Measurements from ENCODE around the gene PIEZO2. TPM values are rescaled to one million over a fixed set of nuclear protein-coding genes. Genes with fewer than 3 reads are reported as not detected.

PIEZO2 gene
- total RNA-seq, 1 experiment from 2014 or later, result 0.11 TPM

DNA sequence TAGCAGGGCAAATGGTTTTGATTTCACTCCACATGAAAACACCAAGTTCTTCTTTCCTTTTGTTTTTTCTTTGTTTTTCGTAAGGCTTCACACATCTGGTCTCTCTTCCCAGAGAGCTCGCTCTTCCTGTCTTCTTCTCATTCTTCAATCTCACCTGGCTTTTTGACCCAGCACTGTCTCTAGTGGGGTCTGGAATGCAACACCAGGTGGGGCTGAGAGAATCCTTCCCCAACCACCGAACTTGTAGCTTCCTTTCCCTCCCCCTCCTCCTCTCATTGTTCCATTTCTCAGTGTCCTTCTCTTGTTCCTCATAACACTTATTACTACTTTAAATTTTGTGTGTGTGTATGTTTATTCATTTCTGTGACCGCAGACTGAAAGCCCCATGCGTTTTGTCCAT lies 13.5 kb upstream of the PIEZO2 start:
- no peak overlapping the region for H3K4me3 Mint-ChIP-seq (ENCODE audit: unreplicated experiment)
- Histone ChIP-seq H3K4me3 (ENCODE audit: low read depth, low read length) (no peak overlapping the region), H3K27me3 (replicated peaks; ENCODE audit: control insufficient read depth, insufficient read depth, low read length) (no peaks in the 10 kb centered on the region), H3K9me3 (no peaks in the 10 kb centered on the region), H3K4me1 (no peaks in the 10 kb centered on the region), H3K36me3 (ENCODE audit: control insufficient read depth, insufficient read depth, low read length) (no peaks in the 10 kb centered on the region)
- H3K9me3 Mint-ChIP-seq (ENCODE audit: unreplicated experiment), result peaks cover 12% of the 10 kb centered on the region
- no TSS peak for BruUV-seq (replicated peaks)
- no peaks in the 10 kb centered on the region for H3K36me3 Mint-ChIP-seq (ENCODE audit: insufficient read depth, unreplicated experiment)
- H3K27ac Mint-ChIP-seq (ENCODE audit: unreplicated experiment), result no peak overlapping the region
- no peaks in the 10 kb centered on the region for H3K4me1 Mint-ChIP-seq (ENCODE audit: low read depth, unreplicated experiment)
- CTCF ChIA-PET, result interaction anchor here (0.8 kb wide), 1 partner anchor 390 kb away, joined by 3 read pairs; no protein-coding TSS in a partner anchor
- POLR2A ChIA-PET, result no interaction called here
- intact Hi-C loops (cut with micrococcal nuclease; ENCODE audit: unreplicated experiment), result no loop called here
- no peak for DNase-seq
- TF ChIP-seq, protein P1, sequence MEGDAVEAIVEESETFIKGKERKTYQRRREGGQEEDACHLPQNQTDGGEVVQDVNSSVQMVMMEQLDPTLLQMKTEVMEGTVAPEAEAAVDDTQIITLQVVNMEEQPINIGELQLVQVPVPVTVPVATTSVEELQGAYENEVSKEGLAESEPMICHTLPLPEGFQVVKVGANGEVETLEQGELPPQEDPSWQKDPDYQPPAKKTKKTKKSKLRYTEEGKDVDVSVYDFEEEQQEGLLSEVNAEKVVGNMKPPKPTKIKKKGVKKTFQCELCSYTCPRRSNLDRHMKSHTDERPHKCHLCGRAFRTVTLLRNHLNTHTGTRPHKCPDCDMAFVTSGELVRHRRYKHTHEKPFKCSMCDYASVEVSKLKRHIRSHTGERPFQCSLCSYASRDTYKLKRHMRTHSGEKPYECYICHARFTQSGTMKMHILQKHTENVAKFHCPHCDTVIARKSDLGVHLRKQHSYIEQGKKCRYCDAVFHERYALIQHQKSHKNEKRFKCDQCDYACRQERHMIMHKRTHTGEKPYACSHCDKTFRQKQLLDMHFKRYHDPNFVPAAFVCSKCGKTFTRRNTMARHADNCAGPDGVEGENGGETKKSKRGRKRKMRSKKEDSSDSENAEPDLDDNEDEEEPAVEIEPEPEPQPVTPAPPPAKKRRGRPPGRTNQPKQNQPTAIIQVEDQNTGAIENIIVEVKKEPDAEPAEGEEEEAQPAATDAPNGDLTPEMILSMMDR (IDR thresholded peaks at IDR 0.05; ENCODE audit: insufficient read depth in 1 of 2, low read depth in 1 of 2, low read length in 1 of 2, severe bottlenecking in 1 of 2, unreplicated experiment in 1 of 2), result no peak
- peaks cover 3% of the 10 kb centered on the region for H3K27me3 Mint-ChIP-seq (ENCODE audit: insufficient read depth, unreplicated experiment)

DNA sequence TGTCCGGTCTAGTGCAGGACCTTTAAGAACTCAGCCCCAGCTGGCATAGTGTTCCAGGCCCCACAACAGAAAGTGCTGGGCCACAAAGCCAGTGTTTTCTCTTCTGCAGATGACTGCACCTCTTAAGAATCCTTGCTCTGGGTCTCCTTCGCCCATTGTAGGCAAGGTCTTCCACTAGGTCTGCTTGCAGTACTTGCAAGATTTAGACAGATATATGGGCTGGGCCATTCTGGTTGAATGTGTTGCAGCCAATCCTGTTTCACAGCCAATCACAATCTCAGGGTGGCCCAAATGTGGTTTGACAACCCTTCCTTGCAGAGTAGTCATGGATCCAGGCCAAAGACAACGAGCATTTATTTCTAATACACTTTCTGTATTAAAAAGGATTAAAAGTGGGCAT lies 13.1 kb upstream of the PIEZO2 start:
- Mint-ChIP-seq H3K27me3 (ENCODE audit: insufficient read depth, unreplicated experiment) (no peaks in the 10 kb centered on the region), H3K9me3 (ENCODE audit: unreplicated experiment) (peaks cover 12% of the 10 kb centered on the region), H3K4me1 (ENCODE audit: low read depth, unreplicated experiment) (no peaks in the 10 kb centered on the region), H3K4me3 (ENCODE audit: unreplicated experiment) (no peak overlapping the region), H3K36me3 (ENCODE audit: insufficient read depth, unreplicated experiment) (no peaks in the 10 kb centered on the region), H3K27ac (ENCODE audit: unreplicated experiment) (no peak overlapping the region)
- POLR2A ChIA-PET, result no interaction called here
- intact Hi-C loops (cut with micrococcal nuclease; ENCODE audit: unreplicated experiment), result no loop called here
- H3K4me3 ChIP-seq (ENCODE audit: low read depth, low read length), result no peak overlapping the region
- H3K36me3 ChIP-seq (ENCODE audit: control insufficient read depth, insufficient read depth, low read length), result no peaks in the 10 kb centered on the region
- CTCF ChIA-PET, result interaction anchor here (0.6 kb wide), 1 partner anchor 1159 kb away, joined by 3 read pairs; no protein-coding TSS in a partner anchor
- TF ChIP-seq, protein P1 (IDR thresholded peaks at IDR 0.05; ENCODE audit: insufficient read depth in 1 of 2, low read depth in 1 of 2, low read length in 1 of 2, severe bottlenecking in 1 of 2, unreplicated experiment in 1 of 2), result no peak
- H3K9me3 ChIP-seq, result no peaks in the 10 kb centered on the region
- H3K27me3 ChIP-seq (replicated peaks; ENCODE audit: control insufficient read depth, insufficient read depth, low read length), result no peaks in the 10 kb centered on the region
- DNase-seq, result no peak
- H3K4me1 ChIP-seq, result no peaks in the 10 kb centered on the region
- BruUV-seq (replicated peaks), result no TSS peak

DNA sequence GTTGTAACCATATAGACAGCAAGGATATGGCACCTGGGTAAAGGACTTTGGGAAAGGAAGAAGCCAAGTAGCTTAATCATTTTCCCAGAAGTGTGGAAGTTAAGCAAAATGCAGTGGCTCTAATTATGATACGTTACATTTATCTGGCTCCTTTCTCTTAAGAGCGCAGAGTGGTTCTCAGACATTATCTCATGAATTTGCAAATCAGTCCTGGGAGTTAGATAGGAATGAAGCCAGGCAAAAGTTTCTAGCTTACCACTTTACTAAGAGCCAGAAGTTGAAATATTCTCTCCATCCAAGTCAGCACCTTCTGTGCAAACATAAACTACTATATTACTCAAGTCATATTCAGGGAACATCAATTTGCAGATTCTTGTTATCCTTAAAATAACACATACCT lies 10.9 kb upstream of the PIEZO2 start:
- no peaks in the 10 kb centered on the region for H3K36me3 Mint-ChIP-seq (ENCODE audit: insufficient read depth, unreplicated experiment)
- DNase-seq, result no peak
- Histone ChIP-seq H3K4me3 (ENCODE audit: low read depth, low read length) (no peak overlapping the region), H3K9me3 (no peaks in the 10 kb centered on the region), H3K36me3 (ENCODE audit: control insufficient read depth, insufficient read depth, low read length) (no peaks in the 10 kb centered on the region), H3K27me3 (replicated peaks; ENCODE audit: control insufficient read depth, insufficient read depth, low read length) (no peaks in the 10 kb centered on the region), H3K4me1 (no peaks in the 10 kb centered on the region)
- TF ChIP-seq, protein P1 (IDR thresholded peaks at IDR 0.05; ENCODE audit: insufficient read depth in 1 of 2, low read depth in 1 of 2, low read length in 1 of 2, severe bottlenecking in 1 of 2, unreplicated experiment in 1 of 2), result no peak
- BruUV-seq (replicated peaks), result no TSS peak
- H3K4me3 Mint-ChIP-seq (ENCODE audit: unreplicated experiment), result no peak overlapping the region
- CTCF ChIA-PET, result no interaction called here
- H3K9me3 Mint-ChIP-seq (ENCODE audit: unreplicated experiment), result peaks cover 4% of the 10 kb centered on the region
- no peaks in the 10 kb centered on the region for H3K4me1 Mint-ChIP-seq (ENCODE audit: low read depth, unreplicated experiment)
- no peaks in the 10 kb centered on the region for H3K27me3 Mint-ChIP-seq (ENCODE audit: insufficient read depth, unreplicated experiment)
- POLR2A ChIA-PET, result no interaction called here
- intact Hi-C loops (cut with micrococcal nuclease; ENCODE audit: unreplicated experiment), result no loop called here
- H3K27ac Mint-ChIP-seq (ENCODE audit: unreplicated experiment), result no peak overlapping the region
